Suprapubic skin (tissue), 4 donors: ENCODE results near the gene FEZ2. TPM values are rescaled to one million over a fixed set of nuclear protein-coding genes. Genes with fewer than 3 reads are reported as not detected.

Source experiments
- DNase-seq, 2 donors: peaks; one replicate each; pipeline ENCODE4 v3.0.0-alpha.2; 2019; ENCODE audit warnings: low spot score in 2 of 2
- H3K27ac ChIP-seq: fragments of 200-600 bp; sonication (generic); one replicate; pipeline ENCODE4 v1.5.1; 2019
- H3K27me3 ChIP-seq: fragments of 200-600 bp; sonication (generic); one replicate; pipeline ENCODE4 v1.5.1; 2019
- H3K36me3 ChIP-seq: fragments of 200-600 bp; sonication (generic); one replicate; pipeline ENCODE4 v1.5.1; 2019
- H3K4me1 ChIP-seq: fragments of 200-600 bp; sonication (generic); one replicate; pipeline ENCODE4 v1.5.1; 2019
- H3K4me3 ChIP-seq: fragments of 200-600 bp; sonication (generic); one replicate; pipeline ENCODE4 v1.5.1; 2019; ENCODE audit warnings: mild to moderate bottlenecking
- H3K9me3 ChIP-seq: fragments of 200-600 bp; sonication (generic); one replicate; pipeline ENCODE4 v1.5.1; 2019
- CTCF ChIP-seq, 2 donors: fragments of 200-600 bp in 1 of 2; fragments of 450-650 bp in 1 of 2; sonication (generic) in 1 of 2; IDR thresholded peaks; one replicate each; pipeline ENCODE4 v1.5.1; 2016 to 2019; ENCODE audit warnings: antibody characterized with exemption in 2 of 2, mild to moderate bottlenecking in 1 of 2, moderate library complexity in 1 of 2
- EP300 ChIP-seq: sonication (generic); formaldehyde crosslinking; IDR thresholded peaks from one replicate; pipeline ENCODE4 v1.6.1; 2017; ENCODE audit warnings: antibody characterized with exemption
- POLR2A ChIP-seq, 2 donors: fragments of 450-650 bp; IDR thresholded peaks; one replicate each; pipeline ENCODE4 v1.6.1; 2017; ENCODE audit warnings: antibody characterized with exemption in 2 of 2, mild to moderate bottlenecking in 2 of 2, moderate library complexity in 2 of 2
- POLR2AphosphoS5 ChIP-seq, 3 donors: sonication (generic); formaldehyde crosslinking; IDR thresholded peaks; one replicate each; pipeline ENCODE4 v1.6.1; 2017; ENCODE audit warnings: antibody characterized with exemption in 3 of 3
- WGBS: methylation state at CpG from one replicate; pipeline ENCODE4 v1.1.5; 2018; 5-methylcytosine and 5-hydroxymethylcytosine counted together
- total RNA-seq, 4 donors: library from RNA; depleted of rRNA; stranded (reverse); fragments of >200 nt; gene quantifications; one replicate each; pipeline ENCODE4 v1.1.0, GENCODE V29; 2016

The FEZ2 gene
- total RNA-seq, 4 donors from 2014 or later: 15.2 to 25.1 (median 17.7) TPM

GRCh38 chr2:36567711-36568408 lies 30.1 kb downstream of the FEZ2 start:
- TF ChIP-seq POLR2AphosphoS5 (IDR thresholded peaks at IDR 0.05) (no peak), EP300 (no peak), POLR2A (IDR thresholded peaks at IDR 0.05) (no peak)
- no peaks in the 10 kb centered on the region for H3K9me3 ChIP-seq
- H3K27ac ChIP-seq: no peak overlapping the region
- DNase-seq: no peak
- H3K27me3 ChIP-seq: no peaks in the 10 kb centered on the region
- 95% methylated on average over 6 of the region's 6 CpGs for WGBS
- peaks cover 9% of the 10 kb centered on the region for H3K4me1 ChIP-seq
- H3K36me3 ChIP-seq: peaks cover 20% of the 10 kb centered on the region
- no peak overlapping the region for H3K4me3 ChIP-seq

GRCh38 chr2:36566887-36567286 lies 31.1 kb downstream of the FEZ2 start:
- peaks cover 16% of the 10 kb centered on the region for H3K4me1 ChIP-seq
- 96% methylated on average over 4 of the region's 4 CpGs for WGBS
- TF ChIP-seq EP300 (no peak), POLR2A (IDR thresholded peaks at IDR 0.05) (no peak), POLR2AphosphoS5 (IDR thresholded peaks at IDR 0.05) (no peak), CTCF (IDR thresholded peaks at IDR 0.05) (no peak)

GRCh38 chr2:36565712-36566111 lies 32.3 kb downstream of the FEZ2 start:
- H3K36me3 ChIP-seq: peaks cover 6% of the 10 kb centered on the region
- no peak overlapping the region for H3K27ac ChIP-seq
- no peaks in the 10 kb centered on the region for H3K27me3 ChIP-seq
- H3K9me3 ChIP-seq: no peaks in the 10 kb centered on the region
- WGBS: 88% methylated on average over 4 of the region's 4 CpGs
- no peak for TF ChIP-seq POLR2A (IDR thresholded peaks at IDR 0.05)
- no peak for TF ChIP-seq EP300
- no peak for TF ChIP-seq CTCF (IDR thresholded peaks at IDR 0.05)
- no peak for TF ChIP-seq POLR2AphosphoS5 (IDR thresholded peaks at IDR 0.05)
- H3K4me1 ChIP-seq: peaks cover 18% of the 10 kb centered on the region
- no peak for DNase-seq
- H3K4me3 ChIP-seq: no peak overlapping the region

More at GRCh38 chr2:36566887-36567286, 31.1 kb downstream of the FEZ2 start:
- Histone ChIP-seq H3K36me3 (peaks cover 12% of the 10 kb centered on the region), H3K9me3 (no peaks in the 10 kb centered on the region), H3K27me3 (no peaks in the 10 kb centered on the region), H3K27ac (no peak overlapping the region), H3K4me3 (no peak overlapping the region)
- DNase-seq: no peak

GRCh38 chr2:36564377-36564930 lies 33.5 kb downstream of the FEZ2 start:
- Histone ChIP-seq H3K36me3 (peaks cover 6% of the 10 kb centered on the region), H3K4me3 (no peak overlapping the region), H3K27ac (no peak overlapping the region), H3K27me3 (no peaks in the 10 kb centered on the region), H3K9me3 (no peaks in the 10 kb centered on the region), H3K4me1 (peaks cover 18% of the 10 kb centered on the region)
- DNase-seq: no peak
- WGBS: 82% methylated on average over 11 of the region's 11 CpGs
- no peak for TF ChIP-seq CTCF (IDR thresholded peaks at IDR 0.05)

GRCh38 chr2:36562973-36563532 lies 34.9 kb downstream of the FEZ2 start:
- H3K4me3 ChIP-seq: no peak overlapping the region
- DNase-seq: no peak
- H3K27ac ChIP-seq: no peak overlapping the region
- no peak for TF ChIP-seq POLR2A (IDR thresholded peaks at IDR 0.05)
- no peak for TF ChIP-seq EP300
- TF ChIP-seq POLR2AphosphoS5 (IDR thresholded peaks at IDR 0.05): no peak
- no peak for TF ChIP-seq CTCF (IDR thresholded peaks at IDR 0.05)
- WGBS: 63% methylated on average over 3 of the region's 3 CpGs
- H3K9me3 ChIP-seq: no peaks in the 10 kb centered on the region
- H3K36me3 ChIP-seq: peaks cover 6% of the 10 kb centered on the region
- H3K27me3 ChIP-seq: no peaks in the 10 kb centered on the region
- peaks cover 18% of the 10 kb centered on the region for H3K4me1 ChIP-seq
